Hepatocyte (in vitro differentiated cells): ENCODE data around the gene MAP3K5. TPM values are rescaled to one million over a fixed set of nuclear protein-coding genes. Genes with fewer than 3 reads are reported as not detected.
A peak's percentile ranks its signal among the peaks of the same experiment; 100 is the strongest.

ENCODE experiments used
- DNase-seq: peaks from one replicate; pipeline ENCODE4 v3.0.0-alpha.2; 2016; ENCODE audit warnings: low spot score
- H2AFZ ChIP-seq: fragments of 200-600 bp; sonication (generic); 2 replicates; pipeline ENCODE4 v1.6.0; 2016; ENCODE audit warnings: antibody characterized with exemption, mild to moderate bottlenecking
- H3K27ac ChIP-seq: fragments of 200-600 bp; sonication (generic); 2 replicates; pipeline ENCODE4 v1.5.1; 2016; ENCODE audit warnings: mild to moderate bottlenecking
- H3K27me3 ChIP-seq: fragments of 200-600 bp; sonication (generic); 2 replicates; pipeline ENCODE4 v1.6.1; 2016
- H3K36me3 ChIP-seq: fragments of 200-600 bp; sonication (generic); replicated peaks from 2 replicates; pipeline ENCODE4 v1.5.1; 2016; ENCODE audit warnings: low read depth; ENCODE audit not compliant: insufficient read depth
- H3K4me1 ChIP-seq: fragments of 200-600 bp; sonication (generic); 2 replicates; pipeline ENCODE4 v1.5.1; 2016; ENCODE audit warnings: mild to moderate bottlenecking, moderate library complexity; ENCODE audit not compliant: insufficient read depth
- H3K4me2 ChIP-seq: fragments of 200-600 bp; sonication (generic); 2 replicates; pipeline ENCODE4 v1.6.0; 2016
- H3K4me3 ChIP-seq: fragments of 200-600 bp; sonication (generic); 2 replicates; pipeline ENCODE4 v1.5.1; 2016; ENCODE audit warnings: mild to moderate bottlenecking
- H3K79me2 ChIP-seq: fragments of 200-600 bp; sonication (generic); 2 replicates; pipeline ENCODE4 v1.6.0; 2017; ENCODE audit warnings: mild to moderate bottlenecking
- H3K9me2 ChIP-seq: fragments of 200-600 bp; sonication (generic); replicated peaks from 2 replicates; pipeline ENCODE4 v1.6.0; 2017; ENCODE audit warnings: mild to moderate bottlenecking; ENCODE audit not compliant: insufficient read depth
- H3K9me3 ChIP-seq: fragments of 200-600 bp; sonication (generic); 2 replicates; pipeline ENCODE4 v1.5.1; 2016; ENCODE audit warnings: low read depth, mild to moderate bottlenecking
- H4K20me1 ChIP-seq: fragments of 200-600 bp; sonication (generic); 2 replicates; pipeline ENCODE4 v1.6.0; 2016; ENCODE audit warnings: mild to moderate bottlenecking; ENCODE audit not compliant: insufficient read depth, poor library complexity, severe bottlenecking
- EZH2 ChIP-seq: fragments of 200-600 bp; sonication (generic); IDR thresholded peaks from 2 replicates; pipeline ENCODE4 v1.6.1; 2016; ENCODE audit warnings: antibody characterized with exemption, mild to moderate bottlenecking, borderline replicate concordance
- EZH2phosphoT487 ChIP-seq: fragments of 200-600 bp; sonication (generic); IDR thresholded peaks from one replicate; pipeline ENCODE4 v1.6.1; 2018; ENCODE audit warnings: antibody characterized with exemption, mild to moderate bottlenecking, low read depth, moderate library complexity; ENCODE audit not compliant: unreplicated experiment, severe bottlenecking
- WGBS: methylation state at CpG from one replicate; pipeline ENCODE4 v1.1.6; 2016; ENCODE audit warnings: low lambda C conversion rate; ENCODE audit errors: missing lambda C conversion rate; 5-methylcytosine and 5-hydroxymethylcytosine counted together
- polyA plus RNA-seq: library from polyadenylated mRNA; unstranded; fragments of >200 nt; fragmentation: Nextera tagmentation; extraction: Ambion mirVana; gene quantifications from 2 replicates; pipeline ENCODE4 v1.2.1, GENCODE V29; 2016
- total RNA-seq: library from RNA; depleted of rRNA; stranded (reverse); fragments of >200 nt; gene quantifications from 2 replicates; pipeline ENCODE4 v1.2.3, GENCODE V29; 2014
- TF ChIP-seq, protein P1 (sequence below): fragments of 200-600 bp; sonication (generic); IDR thresholded peaks from 2 replicates; pipeline ENCODE4 v1.5.1; 2016; ENCODE audit warnings: antibody characterized with exemption, mild to moderate bottlenecking; ENCODE audit not compliant: poor library complexity

MAP3K5 gene, protein sequence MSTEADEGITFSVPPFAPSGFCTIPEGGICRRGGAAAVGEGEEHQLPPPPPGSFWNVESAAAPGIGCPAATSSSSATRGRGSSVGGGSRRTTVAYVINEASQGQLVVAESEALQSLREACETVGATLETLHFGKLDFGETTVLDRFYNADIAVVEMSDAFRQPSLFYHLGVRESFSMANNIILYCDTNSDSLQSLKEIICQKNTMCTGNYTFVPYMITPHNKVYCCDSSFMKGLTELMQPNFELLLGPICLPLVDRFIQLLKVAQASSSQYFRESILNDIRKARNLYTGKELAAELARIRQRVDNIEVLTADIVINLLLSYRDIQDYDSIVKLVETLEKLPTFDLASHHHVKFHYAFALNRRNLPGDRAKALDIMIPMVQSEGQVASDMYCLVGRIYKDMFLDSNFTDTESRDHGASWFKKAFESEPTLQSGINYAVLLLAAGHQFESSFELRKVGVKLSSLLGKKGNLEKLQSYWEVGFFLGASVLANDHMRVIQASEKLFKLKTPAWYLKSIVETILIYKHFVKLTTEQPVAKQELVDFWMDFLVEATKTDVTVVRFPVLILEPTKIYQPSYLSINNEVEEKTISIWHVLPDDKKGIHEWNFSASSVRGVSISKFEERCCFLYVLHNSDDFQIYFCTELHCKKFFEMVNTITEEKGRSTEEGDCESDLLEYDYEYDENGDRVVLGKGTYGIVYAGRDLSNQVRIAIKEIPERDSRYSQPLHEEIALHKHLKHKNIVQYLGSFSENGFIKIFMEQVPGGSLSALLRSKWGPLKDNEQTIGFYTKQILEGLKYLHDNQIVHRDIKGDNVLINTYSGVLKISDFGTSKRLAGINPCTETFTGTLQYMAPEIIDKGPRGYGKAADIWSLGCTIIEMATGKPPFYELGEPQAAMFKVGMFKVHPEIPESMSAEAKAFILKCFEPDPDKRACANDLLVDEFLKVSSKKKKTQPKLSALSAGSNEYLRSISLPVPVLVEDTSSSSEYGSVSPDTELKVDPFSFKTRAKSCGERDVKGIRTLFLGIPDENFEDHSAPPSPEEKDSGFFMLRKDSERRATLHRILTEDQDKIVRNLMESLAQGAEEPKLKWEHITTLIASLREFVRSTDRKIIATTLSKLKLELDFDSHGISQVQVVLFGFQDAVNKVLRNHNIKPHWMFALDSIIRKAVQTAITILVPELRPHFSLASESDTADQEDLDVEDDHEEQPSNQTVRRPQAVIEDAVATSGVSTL (N-terminal part only)
- total RNA-seq (3.9 and 5.9 TPM in 2 replicates), polyA plus RNA-seq (2.1 and 2.2 TPM in 2 replicates)

DNA sequence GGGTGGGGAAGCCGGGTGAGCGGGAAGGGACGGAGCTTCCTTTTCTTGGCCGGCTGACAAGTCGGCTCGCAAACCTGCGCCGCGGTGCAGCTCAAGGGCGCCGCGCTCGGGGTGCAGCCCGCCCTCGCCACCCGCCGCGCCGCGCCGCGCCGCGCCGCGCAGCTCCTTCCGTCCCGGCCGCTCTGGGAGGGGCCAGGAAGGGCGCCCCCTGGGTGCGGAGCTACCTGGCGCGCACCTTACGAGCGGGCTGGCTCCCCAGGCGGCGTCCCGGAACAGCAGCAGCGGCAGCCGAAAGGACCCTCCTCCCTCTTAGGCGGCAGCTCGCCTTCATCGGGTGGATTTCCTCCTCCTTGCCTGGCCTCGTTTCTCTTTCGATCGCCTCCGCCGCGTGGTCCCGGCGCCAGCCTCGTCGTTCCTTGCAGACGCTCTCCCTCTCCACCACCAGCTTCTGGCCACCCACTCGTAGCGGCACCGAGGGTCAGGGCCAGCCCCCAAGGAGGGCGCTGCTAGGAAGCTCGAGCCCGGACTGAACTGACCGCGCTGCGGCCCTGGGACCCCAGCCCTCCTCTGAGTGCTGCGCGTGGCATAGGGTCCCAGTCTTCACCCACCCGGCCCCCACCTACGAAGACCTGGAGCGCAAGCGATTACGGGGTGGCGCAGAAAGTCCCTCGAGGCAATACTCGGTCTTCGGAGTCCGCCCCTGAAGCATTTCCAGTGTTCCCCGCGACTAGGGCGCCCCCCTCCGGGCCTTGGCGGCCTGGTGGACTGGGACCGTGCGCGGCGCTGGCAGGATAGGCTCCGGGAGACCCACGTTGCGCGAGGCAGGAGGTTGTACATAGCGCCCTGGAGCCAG is at the start of gene MAP3K5:
TSS of gene MAP3K5 (minus strand) at position 68 of the 853 bp plus-strand sequence. CDS start 320 bp downstream, outside the sequence.
- Histone ChIP-seq H3K27me3 (no peaks in the 10 kb centered on the region), H3K9me2 (no peaks in the 10 kb centered on the region), H3K4me1 (peaks cover 6% of the 10 kb centered on the region), H2AFZ (peak within 1 kb of the TSS; percentile 99), H3K9me3 (no peaks in the 10 kb centered on the region), H3K79me2 (peaks cover 5% of the 10 kb centered on the region), H3K27ac (peak within 1 kb of the TSS; percentile 87), H3K4me2 (peak within 1 kb of the TSS; percentile 93), H4K20me1 (no peaks in the 10 kb centered on the region), H3K4me3 (peak within 1 kb of the TSS; percentile 69), H3K36me3 (no peaks in the 10 kb centered on the region)
- TF ChIP-seq, protein P1, sequence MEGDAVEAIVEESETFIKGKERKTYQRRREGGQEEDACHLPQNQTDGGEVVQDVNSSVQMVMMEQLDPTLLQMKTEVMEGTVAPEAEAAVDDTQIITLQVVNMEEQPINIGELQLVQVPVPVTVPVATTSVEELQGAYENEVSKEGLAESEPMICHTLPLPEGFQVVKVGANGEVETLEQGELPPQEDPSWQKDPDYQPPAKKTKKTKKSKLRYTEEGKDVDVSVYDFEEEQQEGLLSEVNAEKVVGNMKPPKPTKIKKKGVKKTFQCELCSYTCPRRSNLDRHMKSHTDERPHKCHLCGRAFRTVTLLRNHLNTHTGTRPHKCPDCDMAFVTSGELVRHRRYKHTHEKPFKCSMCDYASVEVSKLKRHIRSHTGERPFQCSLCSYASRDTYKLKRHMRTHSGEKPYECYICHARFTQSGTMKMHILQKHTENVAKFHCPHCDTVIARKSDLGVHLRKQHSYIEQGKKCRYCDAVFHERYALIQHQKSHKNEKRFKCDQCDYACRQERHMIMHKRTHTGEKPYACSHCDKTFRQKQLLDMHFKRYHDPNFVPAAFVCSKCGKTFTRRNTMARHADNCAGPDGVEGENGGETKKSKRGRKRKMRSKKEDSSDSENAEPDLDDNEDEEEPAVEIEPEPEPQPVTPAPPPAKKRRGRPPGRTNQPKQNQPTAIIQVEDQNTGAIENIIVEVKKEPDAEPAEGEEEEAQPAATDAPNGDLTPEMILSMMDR, result peak; percentile 91
- TF ChIP-seq EZH2phosphoT487, result no peak
- DNase-seq, result peak; percentile 93
- WGBS, result 1% methylated on average over 72 of the region's 89 CpGs

DNA sequence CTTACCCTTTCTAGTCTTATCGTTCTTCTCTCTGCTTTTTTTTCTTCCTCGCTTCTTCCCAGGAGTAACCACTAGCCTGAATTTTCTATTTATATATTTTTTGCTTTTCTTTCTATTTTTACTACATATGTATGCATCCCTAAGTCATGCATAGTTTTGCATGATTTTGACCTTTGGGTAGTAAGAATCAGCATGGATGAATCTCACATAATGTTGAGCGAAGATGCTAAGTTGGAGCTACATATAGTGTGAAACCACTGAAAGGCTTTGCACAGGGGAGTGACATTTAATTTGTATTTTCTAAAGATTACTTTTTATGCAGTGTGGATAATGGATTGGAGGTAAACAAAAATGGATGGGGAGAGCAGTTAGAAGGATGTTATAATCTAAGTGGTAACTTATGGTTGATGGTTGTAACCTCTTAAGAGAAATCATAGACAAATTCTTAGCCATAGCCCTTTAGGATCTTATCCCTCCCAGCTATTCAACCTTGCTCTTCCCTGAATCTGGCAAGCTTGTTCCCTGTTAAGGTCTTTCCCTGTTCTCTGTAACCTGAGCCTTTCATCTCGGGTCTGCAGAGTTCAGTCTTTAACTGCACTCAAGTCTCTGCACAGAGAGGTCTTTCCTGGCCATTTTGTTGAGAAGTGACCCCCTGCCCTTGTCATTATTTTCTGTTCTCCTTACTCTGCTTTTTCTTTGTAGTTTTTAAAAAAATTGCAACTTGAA is 48.2 kb upstream of the MAP3K5 start:
- no peaks in the 10 kb centered on the region for H3K79me2 ChIP-seq
- 80% methylated on average over 4 of the region's 4 CpGs for WGBS
- no peak overlapping the region for H3K27ac ChIP-seq

More for the DNA sequence above, 48.2 kb upstream of the MAP3K5 start:
- Histone ChIP-seq H3K36me3 (no peaks in the 10 kb centered on the region), H2AFZ (no peak overlapping the region), H3K27me3 (no peaks in the 10 kb centered on the region), H3K4me1 (no peaks in the 10 kb centered on the region), H3K9me2 (no peaks in the 10 kb centered on the region), H3K4me2 (no peak overlapping the region), H3K9me3 (no peaks in the 10 kb centered on the region), H4K20me1 (no peaks in the 10 kb centered on the region), H3K4me3 (no peak overlapping the region)
- DNase-seq, result no peak
- TF ChIP-seq EZH2phosphoT487 (no peak), EZH2 (no peak)
- TF ChIP-seq, protein P1, result no peak
